Activated T-cell treated with anti-CD3 and anti-CD28 coated beads, Interleukin-2, amount 50 U/mL, for 24 hours (primary cell): ENCODE data around the gene PHF3.

ENCODE experiments used
- DNase-seq: peaks from one replicate; pipeline ENCODE4 v3.0.0-alpha.2; 2020
- H3K27ac Mint-ChIP-seq: 2 replicates; pipeline ENCODE4 v1.8.0; 2020; ENCODE audit warnings: mild to moderate bottlenecking, mixed read lengths
- H3K27me3 Mint-ChIP-seq: 2 replicates; pipeline ENCODE4 v1.8.0; 2020; ENCODE audit warnings: mixed read lengths
- H3K36me3 Mint-ChIP-seq: 2 replicates; pipeline ENCODE4 v1.8.0; 2020; ENCODE audit warnings: low read depth, mixed read lengths
- H3K4me1 Mint-ChIP-seq: 2 replicates; pipeline ENCODE4 v1.8.0; 2020; ENCODE audit warnings: low read depth, mixed read lengths
- H3K4me3 Mint-ChIP-seq: 2 replicates; pipeline ENCODE4 v1.8.0; 2020; ENCODE audit warnings: mild to moderate bottlenecking, moderate library complexity, mixed read lengths
- H3K9me3 Mint-ChIP-seq: 2 replicates; pipeline ENCODE4 v1.8.0; 2020; ENCODE audit warnings: mixed read lengths

Gene PHF3

GRCh38 chr6:63635588-63636517 lies at the start of gene PHF3:
Gene PHF3 (plus strand): TSS chr6:63635802. CDS start chr6:63646552, 10,750 bp downstream.
- Mint-ChIP-seq H3K4me1 (peaks cover 45% of the 10 kb centered on the region), H3K36me3 (peaks cover 8% of the 10 kb centered on the region), H3K4me3 (peak within 1 kb of the TSS; percentile 94), H3K27ac (peak within 1 kb of the TSS; percentile 97), H3K9me3 (no peaks in the 10 kb centered on the region), H3K27me3 (peaks cover 3% of the 10 kb centered on the region)
- peak; percentile 91 for DNase-seq

- no peaks in the 10 kb centered on the region for H3K9me3 Mint-ChIP-seq
- no peak overlapping the region for H3K4me3 Mint-ChIP-seq
- DNase-seq: no peak
- no peaks in the 10 kb centered on the region for H3K4me1 Mint-ChIP-seq
- no peaks in the 10 kb centered on the region for H3K36me3 Mint-ChIP-seq
- H3K27me3 Mint-ChIP-seq: peaks cover 3% of the 10 kb centered on the region
- no peak overlapping the region for H3K27ac Mint-ChIP-seq
Measured at GRCh38 chr6:63589952-63590411, 45.6 kb upstream of the PHF3 start.

- Mint-ChIP-seq H3K4me1 (peaks cover 3% of the 10 kb centered on the region), H3K9me3 (no peaks in the 10 kb centered on the region), H3K4me3 (no peak overlapping the region), H3K36me3 (no peaks in the 10 kb centered on the region), H3K27ac (no peak overlapping the region), H3K27me3 (peaks cover 9% of the 10 kb centered on the region)
- DNase-seq: no peak
Measured at GRCh38 chr6:63592886-63593285, 42.7 kb upstream of the PHF3 start.

- peaks cover 10% of the 10 kb centered on the region for H3K27me3 Mint-ChIP-seq
- no peaks in the 10 kb centered on the region for H3K9me3 Mint-ChIP-seq
- DNase-seq: no peak
- H3K36me3 Mint-ChIP-seq: no peaks in the 10 kb centered on the region
- peak overlapping the region; percentile 80 for H3K4me3 Mint-ChIP-seq
- H3K4me1 Mint-ChIP-seq: peaks cover 16% of the 10 kb centered on the region
- no peak overlapping the region for H3K27ac Mint-ChIP-seq
Measured at GRCh38 chr6:63597141-63598048, 38.2 kb upstream of the PHF3 start.

GRCh38 chr6:63598049-63599036 lies 37.3 kb upstream of the PHF3 start:
- no peaks in the 10 kb centered on the region for H3K36me3 Mint-ChIP-seq
- peak overlapping the region; percentile 24 for H3K27ac Mint-ChIP-seq
- H3K9me3 Mint-ChIP-seq: no peaks in the 10 kb centered on the region
- DNase-seq: peak; percentile 77
- peaks cover 10% of the 10 kb centered on the region for H3K27me3 Mint-ChIP-seq
- H3K4me3 Mint-ChIP-seq: peak overlapping the region; percentile 80
- H3K4me1 Mint-ChIP-seq: peaks cover 16% of the 10 kb centered on the region

- Mint-ChIP-seq H3K27ac (no peak overlapping the region), H3K9me3 (no peaks in the 10 kb centered on the region), H3K36me3 (no peaks in the 10 kb centered on the region), H3K27me3 (peaks cover 10% of the 10 kb centered on the region), H3K4me1 (peaks cover 16% of the 10 kb centered on the region), H3K4me3 (peak overlapping the region; percentile 80)
- no peak for DNase-seq
Measured at GRCh38 chr6:63599243-63599642, 36.4 kb upstream of the PHF3 start.

GRCh38 chr6:63600136-63600535 lies 35.5 kb upstream of the PHF3 start:
- Mint-ChIP-seq H3K36me3 (no peaks in the 10 kb centered on the region), H3K27me3 (peaks cover 8% of the 10 kb centered on the region), H3K9me3 (no peaks in the 10 kb centered on the region), H3K27ac (no peak overlapping the region), H3K4me3 (no peak overlapping the region), H3K4me1 (peaks cover 16% of the 10 kb centered on the region)
- DNase-seq: no peak

GRCh38 chr6:63609231-63609630 lies 26.4 kb upstream of the PHF3 start:
- H3K36me3 Mint-ChIP-seq: no peaks in the 10 kb centered on the region
- H3K27ac Mint-ChIP-seq: no peak overlapping the region
- no peaks in the 10 kb centered on the region for H3K4me1 Mint-ChIP-seq
- no peaks in the 10 kb centered on the region for H3K9me3 Mint-ChIP-seq
- H3K27me3 Mint-ChIP-seq: peaks cover 6% of the 10 kb centered on the region
- DNase-seq: no peak
- no peak overlapping the region for H3K4me3 Mint-ChIP-seq

- H3K27me3 Mint-ChIP-seq: peaks cover 4% of the 10 kb centered on the region
- no peaks in the 10 kb centered on the region for H3K4me1 Mint-ChIP-seq
- H3K4me3 Mint-ChIP-seq: no peak overlapping the region
- no peak overlapping the region for H3K27ac Mint-ChIP-seq
- H3K9me3 Mint-ChIP-seq: no peaks in the 10 kb centered on the region
- H3K36me3 Mint-ChIP-seq: no peaks in the 10 kb centered on the region
- no peak for DNase-seq
Measured at GRCh38 chr6:63610944-63611343, 24.7 kb upstream of the PHF3 start.

GRCh38 chr6:63611560-63611959 lies 24.0 kb upstream of the PHF3 start:
- Mint-ChIP-seq H3K9me3 (no peaks in the 10 kb centered on the region), H3K27ac (no peak overlapping the region), H3K4me3 (no peak overlapping the region), H3K4me1 (no peaks in the 10 kb centered on the region), H3K36me3 (no peaks in the 10 kb centered on the region), H3K27me3 (peaks cover 7% of the 10 kb centered on the region)
- DNase-seq: no peak

GRCh38 chr6:63615590-63615989 lies 20.0 kb upstream of the PHF3 start:
- Mint-ChIP-seq H3K9me3 (no peaks in the 10 kb centered on the region), H3K27me3 (peaks cover 18% of the 10 kb centered on the region), H3K27ac (no peak overlapping the region), H3K4me3 (no peak overlapping the region), H3K36me3 (no peaks in the 10 kb centered on the region), H3K4me1 (no peaks in the 10 kb centered on the region)
- DNase-seq: no peak

- Mint-ChIP-seq H3K4me1 (no peaks in the 10 kb centered on the region), H3K4me3 (no peak overlapping the region), H3K27ac (no peak overlapping the region), H3K36me3 (no peaks in the 10 kb centered on the region), H3K27me3 (peaks cover 18% of the 10 kb centered on the region), H3K9me3 (no peaks in the 10 kb centered on the region)
- no peak for DNase-seq
Measured at GRCh38 chr6:63624091-63624490, 11.5 kb upstream of the PHF3 start.

GRCh38 chr6:63630466-63630865 lies 5.1 kb upstream of the PHF3 start:
- Mint-ChIP-seq H3K9me3 (no peaks in the 10 kb centered on the region), H3K4me3 (no peak overlapping the region), H3K4me1 (peaks cover 13% of the 10 kb centered on the region), H3K27me3 (peaks cover 3% of the 10 kb centered on the region), H3K36me3 (no peaks in the 10 kb centered on the region), H3K27ac (no peak overlapping the region)
- DNase-seq: no peak

- Mint-ChIP-seq H3K36me3 (peaks cover 8% of the 10 kb centered on the region), H3K27ac (peak overlapping the region; percentile 91)
Measured at GRCh38 chr6:63634630-63635029, 972 bp upstream of the PHF3 start.

More at GRCh38 chr6:63634630-63635029, 972 bp upstream of the PHF3 start:
- no peaks in the 10 kb centered on the region for H3K9me3 Mint-ChIP-seq
- H3K4me1 Mint-ChIP-seq: peaks cover 35% of the 10 kb centered on the region
- DNase-seq: no peak
- H3K27me3 Mint-ChIP-seq: peaks cover 3% of the 10 kb centered on the region
- peak overlapping the region; percentile 94 for H3K4me3 Mint-ChIP-seq
